ENCODE measurements around the gene SHISAL2B.
"Not testable (repeated sequence)": the region's sequence is repeated elsewhere in the genome, so short reads cannot be mapped to it uniquely, and the experiment has no call there.

SHISAL2B gene

GRCh38 chr5:64690417-64691151 is at the start of gene SHISAL2B:
TSS of gene SHISAL2B (plus strand) at chr5:64690503. CDS start at chr5:64690624, 121 bp downstream.
- DNase-seq (ENCODE audit: low read depth), result no peak

- DNase-seq (ENCODE audit: low read depth), result no peak
These were observed 45.5 kb upstream of the SHISAL2B start for GRCh38 chr5:64644831-64645230.

- no peak for DNase-seq (ENCODE audit: low read depth)
These were observed 44.1 kb upstream of the SHISAL2B start for GRCh38 chr5:64646169-64646568.

GRCh38 chr5:64649512-64649911 is 40.8 kb upstream of the SHISAL2B start:
- DNase-seq (ENCODE audit: low read depth), result no peak

- DNase-seq (ENCODE audit: low read depth), result no peak
These were observed 36.3 kb upstream of the SHISAL2B start for GRCh38 chr5:64653766-64654560.

GRCh38 chr5:64654561-64654938 is 35.8 kb upstream of the SHISAL2B start:
- no peak for DNase-seq (ENCODE audit: low read depth)

- DNase-seq (ENCODE audit: low read depth), result no peak
These were observed 34.7 kb upstream of the SHISAL2B start for GRCh38 chr5:64655596-64655995.

GRCh38 chr5:64659289-64659688 is 31.0 kb upstream of the SHISAL2B start:
- DNase-seq (ENCODE audit: low read depth), result no peak

- not testable (repeated sequence) for DNase-seq (ENCODE audit: low read depth)
These were observed 27.1 kb upstream of the SHISAL2B start for GRCh38 chr5:64663181-64663580.

GRCh38 chr5:64665243-64665642 is 25.1 kb upstream of the SHISAL2B start:
- no peak for DNase-seq (ENCODE audit: low read depth)

- no peak for DNase-seq (ENCODE audit: low read depth)
These were observed 24.2 kb upstream of the SHISAL2B start for GRCh38 chr5:64666078-64666477.

- no peak for DNase-seq (ENCODE audit: low read depth)
These were observed 23.2 kb upstream of the SHISAL2B start for GRCh38 chr5:64667068-64667467.

GRCh38 chr5:64670277-64670676 is 20.0 kb upstream of the SHISAL2B start:
- DNase-seq (ENCODE audit: low read depth), result no peak

GRCh38 chr5:64671678-64672077 is 18.6 kb upstream of the SHISAL2B start:
- no peak for DNase-seq (ENCODE audit: low read depth)

- no peak for DNase-seq (ENCODE audit: low read depth)
These were observed 11.9 kb upstream of the SHISAL2B start for GRCh38 chr5:64678374-64678773.

- DNase-seq (ENCODE audit: low read depth), result no peak
These were observed 10.0 kb upstream of the SHISAL2B start for GRCh38 chr5:64680289-64680688.

- no peak for DNase-seq (ENCODE audit: low read depth)
These were observed 7.7 kb upstream of the SHISAL2B start for GRCh38 chr5:64682608-64683007.

GRCh38 chr5:64685866-64686265 is 4.4 kb upstream of the SHISAL2B start:
- no peak for DNase-seq (ENCODE audit: low read depth)

- DNase-seq (ENCODE audit: low read depth), result no peak
These were observed 1.9 kb upstream of the SHISAL2B start for GRCh38 chr5:64688391-64688790.

GRCh38 chr5:64688965-64689364 is 1.3 kb upstream of the SHISAL2B start:
- no peak for DNase-seq (ENCODE audit: low read depth)

GRCh38 chr5:64690104-64690416 is 243 bp upstream of the SHISAL2B start:
- DNase-seq (ENCODE audit: low read depth), result no peak

GRCh38 chr5:64691291-64691690 is 988 bp downstream of the SHISAL2B start:
- DNase-seq (ENCODE audit: low read depth), result no peak

- DNase-seq (ENCODE audit: low read depth), result no peak
These were observed 3.3 kb downstream of the SHISAL2B start for GRCh38 chr5:64693636-64694035.

- not testable (repeated sequence) for DNase-seq (ENCODE audit: low read depth)
These were observed 6.1 kb downstream of the SHISAL2B start for GRCh38 chr5:64696414-64696813.

Data from activated T-cell treated with anti-CD3 and anti-CD28 coated beads for 1 hour (primary cell).